H1 (cell line): ENCODE results near the gene PPP1R2B. TPM values are rescaled to one million over a fixed set of nuclear protein-coding genes. Genes with fewer than 3 reads are reported as not detected.

Experiments used
- EZH2 ChIP-seq: fragments of 200-600 bp; sonication (generic); IDR thresholded peaks from 2 replicates; pipeline ENCODE4 v1.7.1; 2012; ENCODE audit warnings: low read depth, mild to moderate bottlenecking, moderate library complexity, low read length, inconsistent platforms; ENCODE audit not compliant: severe bottlenecking
- JUN ChIP-seq: IDR thresholded peaks from 2 replicates; pipeline ENCODE4 v1.6.1; 2011; ENCODE audit warnings: low read depth, mild to moderate bottlenecking, improper control_type of control experiment, low read length
- SAP30 ChIP-seq: fragments of 300-600 bp; sonication (generic); IDR thresholded peaks from 2 replicates; pipeline ENCODE4 v1.7.1; 2012; ENCODE audit warnings: low read length, moderate library complexity, mild to moderate bottlenecking, inconsistent platforms; ENCODE audit not compliant: insufficient read depth, insufficient replicate concordance
- ZNF274 ChIP-seq: IDR thresholded peaks from 2 replicates; pipeline ENCODE4 v1.7.0; 2012; ENCODE audit warnings: low read length, borderline replicate concordance; ENCODE audit errors: extremely low read depth
- polyA plus RNA-seq, 7 experiments: library from polyadenylated mRNA; depleted of rRNA in 3 of 7; stranded (reverse) in 5 of 7; unstranded in 2 of 7; fragments of >200 nt in 5 of 7; fragments of 200-250 nt in 2 of 7; gene quantifications; 1 replicate in 5 of 7; 2 replicates in 1 of 7; 4 replicates in 1 of 7; pipeline versions ENCODE4 v1.2.1 to v1.2.3, GENCODE V29; 2011 to 2013; ENCODE audit warnings: missing spikeins in 2 of 7, mixed read lengths in 2 of 7
- total RNA-seq: library from RNA; stranded (reverse); fragmentation: NEBNext Ultra II Directional; extraction: Animal tissue kit (Norgen Biotek cat#: 25700); gene quantifications from 2 replicates; pipeline ENCODE4 v1.2.1, GENCODE V29; 2021

PPP1R2B gene
- total and polyA plus RNA-seq, 2 of the 8 experiments (the other 6 are each of a cell fraction or from before 2014, with no cell fraction given): not detected

DNA sequence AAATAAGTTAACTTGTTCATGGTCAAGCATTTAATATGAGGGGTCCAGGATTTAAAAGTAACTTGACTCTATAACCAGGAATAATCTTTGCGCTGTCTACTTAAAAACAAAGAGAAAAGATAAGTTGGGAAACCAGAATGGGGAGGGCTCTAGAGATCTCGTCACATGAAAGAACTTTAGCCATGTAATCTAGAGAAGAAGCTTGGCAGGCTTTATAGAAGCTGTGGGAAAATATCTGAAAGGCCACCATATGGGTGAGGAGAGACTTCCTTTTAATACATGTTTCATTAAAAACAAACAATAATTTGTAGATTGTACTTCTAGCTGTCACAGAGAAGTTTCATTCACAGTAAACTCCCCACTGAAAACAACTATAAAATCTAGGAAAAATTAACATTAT lies 46.7 kb upstream of the PPP1R2B start (continued):
- TF ChIP-seq ZNF274 (no peak), JUN (no peak), SAP30 (no peak), EZH2 (no peak)
